GM19372 (cell line): ENCODE data around the gene CCDC146.

Experiments used
- ATAC-seq: cut with Tn5 transposase; IDR thresholded peaks from one replicate; pipeline ENCODE4 v1.9.1; 2021; ENCODE audit warnings: mild to moderate bottlenecking, low read depth, moderate library complexity; ENCODE audit not compliant: unreplicated experiment

Gene CCDC146

GRCh38 chr7:77276120-77276519, 153.7 kb downstream of the CCDC146 start:
- no peak for ATAC-seq

- ATAC-seq, result no peak
Observed at GRCh38 chr7:77281780-77282478, 159.5 kb downstream of the CCDC146 start.

- no peak for ATAC-seq
Observed at GRCh38 chr7:77282897-77283296, 160.5 kb downstream of the CCDC146 start.

- ATAC-seq, result no peak
Observed at GRCh38 chr7:77284005-77284404, 161.6 kb downstream of the CCDC146 start.

GRCh38 chr7:77284616-77285015, 162.2 kb downstream of the CCDC146 start:
- ATAC-seq, result no peak

GRCh38 chr7:77288676-77289320, 166.4 kb downstream of the CCDC146 start:
- ATAC-seq, result no peak

- no peak for ATAC-seq
Observed at GRCh38 chr7:77289387-77289786, 167.0 kb downstream of the CCDC146 start.

GRCh38 chr7:77290425-77290824, 168.0 kb downstream of the CCDC146 start:
- ATAC-seq, result no peak

GRCh38 chr7:77293046-77293445, 170.6 kb downstream of the CCDC146 start:
- ATAC-seq, result no peak

GRCh38 chr7:77295549-77295948, 173.1 kb downstream of the CCDC146 start:
- ATAC-seq, result no peak

GRCh38 chr7:77306231-77307067, 184.0 kb downstream of the CCDC146 start:
- no peak for ATAC-seq

- no peak for ATAC-seq
Observed at GRCh38 chr7:77308792-77309191, 186.4 kb downstream of the CCDC146 start.

GRCh38 chr7:77309714-77310220, 187.4 kb downstream of the CCDC146 start:
- ATAC-seq, result no peak

GRCh38 chr7:77310982-77311381, 188.6 kb downstream of the CCDC146 start:
- ATAC-seq, result no peak

- no peak for ATAC-seq
Observed at GRCh38 chr7:77313085-77313484, 190.7 kb downstream of the CCDC146 start.

- ATAC-seq, result no peak
Observed at GRCh38 chr7:77313876-77314480, 191.6 kb downstream of the CCDC146 start.

- no peak for ATAC-seq
Observed at GRCh38 chr7:77315182-77315591, 192.8 kb downstream of the CCDC146 start.

- ATAC-seq, result no peak
Observed at GRCh38 chr7:77316219-77316978, 194.0 kb downstream of the CCDC146 start.

GRCh38 chr7:77318019-77318418, 195.6 kb downstream of the CCDC146 start:
- ATAC-seq, result no peak

GRCh38 chr7:77320137-77320536, 197.7 kb downstream of the CCDC146 start:
- no peak for ATAC-seq
